Activated gamma-delta T cell treated with Interleukin-2 at 50 U/mL for 16 hours (primary cell): ENCODE measurements around the gene AXIN1.
"Not testable (repeated sequence)": the region's sequence is repeated elsewhere in the genome, so short reads cannot be mapped to it uniquely, and the experiment has no call there.

Experiments
- DNase-seq: peaks from one replicate; pipeline ENCODE4 v3.0.0-alpha.2; 2020

Gene AXIN1

DNA sequence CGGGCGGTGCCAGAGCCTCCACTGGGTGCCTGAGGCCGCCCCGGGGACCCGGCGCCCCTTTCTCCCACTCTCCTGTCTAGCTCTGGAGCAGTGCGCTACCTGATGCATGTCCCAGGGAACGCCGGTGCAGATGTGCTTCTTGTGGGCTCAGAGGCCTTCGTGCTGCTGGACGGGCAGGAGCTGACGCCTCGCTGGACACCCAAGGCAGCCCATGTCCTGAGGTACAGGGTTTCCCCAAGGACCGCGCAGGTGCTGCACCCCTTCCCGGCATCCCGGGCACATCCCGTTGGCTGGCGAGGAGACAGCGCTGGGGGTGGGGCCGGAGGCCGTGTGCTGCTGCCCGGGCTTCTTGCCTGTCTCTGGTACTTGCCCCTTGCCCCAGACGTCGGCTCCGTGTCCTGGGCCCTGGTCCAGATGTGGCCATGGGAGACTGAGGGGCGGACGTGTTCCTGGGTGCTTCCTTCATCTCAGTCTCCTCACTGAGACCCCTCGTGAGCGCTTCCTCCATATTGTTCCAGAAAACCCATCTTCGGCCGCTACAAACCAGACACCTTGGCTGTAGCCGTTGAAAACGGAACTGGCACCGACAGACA lies 89.2 kb downstream of the AXIN1 start:
- no peak for DNase-seq

DNA sequence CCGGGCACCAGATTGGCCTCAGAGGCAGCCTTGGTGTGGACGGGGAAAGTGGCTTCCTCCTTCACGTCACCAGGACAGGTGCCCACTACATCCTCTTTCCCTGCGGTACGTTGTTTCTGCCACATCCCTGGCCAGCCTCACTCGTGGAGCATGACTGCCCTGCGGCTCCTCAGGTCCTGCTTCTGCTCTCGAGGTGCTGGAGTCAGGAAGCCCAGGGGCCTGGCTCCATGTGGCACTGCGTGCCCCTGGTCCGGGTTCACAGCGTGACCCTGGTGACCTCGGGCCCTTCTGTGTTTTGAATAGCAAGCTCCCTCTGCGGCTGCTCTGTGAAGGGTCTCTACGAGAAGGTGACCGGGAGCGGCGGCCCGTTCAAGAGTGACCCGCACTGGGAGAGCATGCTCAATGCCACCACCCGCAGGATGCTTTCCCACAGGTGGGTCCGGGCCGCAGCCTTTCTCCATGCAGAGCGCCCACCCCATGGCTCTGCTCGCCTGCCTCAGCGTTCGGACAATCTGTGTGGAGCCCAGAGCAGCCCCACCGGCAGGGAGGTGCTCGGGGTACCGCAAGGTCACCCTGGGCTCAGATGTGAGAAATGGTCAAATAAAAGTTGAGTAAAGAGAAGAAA lies 90.3 kb downstream of the AXIN1 start:
- no peak for DNase-seq

GRCh38 chr16:261031-261691 lies 91.4 kb downstream of the AXIN1 start:
- no peak for DNase-seq

DNA sequence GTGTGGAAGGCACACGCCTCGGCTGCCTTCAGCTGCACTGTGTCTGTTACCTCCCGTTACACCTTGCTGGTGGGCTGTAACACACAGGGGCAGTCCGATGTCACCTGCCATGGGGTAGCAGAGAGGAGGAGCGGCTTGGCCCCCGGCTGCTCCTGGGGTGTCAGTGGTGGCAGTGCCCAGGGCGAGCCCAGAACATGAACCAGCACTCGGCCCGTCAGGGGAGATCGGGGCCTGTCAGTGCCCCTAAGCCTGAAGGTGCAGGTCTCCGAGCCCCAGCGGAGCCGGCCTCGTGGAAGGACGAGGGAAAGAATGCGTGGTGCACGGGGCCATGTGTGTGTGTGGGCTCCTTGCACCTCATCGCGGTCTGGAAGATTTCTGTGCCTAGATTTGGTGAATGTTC lies 92.2 kb downstream of the AXIN1 start:
- DNase-seq: no peak

DNA sequence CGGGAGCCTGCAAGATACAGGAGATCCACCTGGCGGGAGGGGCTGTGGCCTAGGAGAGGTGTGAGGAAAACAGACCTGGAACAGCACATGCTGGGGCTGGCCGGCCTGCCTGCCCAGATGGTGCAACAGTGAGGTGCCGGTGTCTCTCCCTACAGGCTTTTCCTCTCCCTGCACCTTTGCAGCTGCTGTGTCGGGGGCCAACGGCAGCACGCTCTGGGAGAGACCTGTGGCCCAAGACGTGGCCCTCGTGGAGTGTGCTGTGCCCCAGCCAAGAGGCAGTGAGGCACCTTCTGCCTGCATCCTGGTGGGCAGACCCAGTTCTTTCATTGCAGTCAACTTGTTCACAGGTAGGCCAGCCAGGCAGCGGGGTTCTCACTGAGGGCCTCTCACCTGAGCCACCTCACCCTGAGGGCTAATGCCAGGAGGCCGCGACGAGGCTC lies 92.7 kb downstream of the AXIN1 start:
- DNase-seq: no peak

- no peak for DNase-seq
Observed at GRCh38 chr16:259226-259625, 93.3 kb downstream of the AXIN1 start.

DNA sequence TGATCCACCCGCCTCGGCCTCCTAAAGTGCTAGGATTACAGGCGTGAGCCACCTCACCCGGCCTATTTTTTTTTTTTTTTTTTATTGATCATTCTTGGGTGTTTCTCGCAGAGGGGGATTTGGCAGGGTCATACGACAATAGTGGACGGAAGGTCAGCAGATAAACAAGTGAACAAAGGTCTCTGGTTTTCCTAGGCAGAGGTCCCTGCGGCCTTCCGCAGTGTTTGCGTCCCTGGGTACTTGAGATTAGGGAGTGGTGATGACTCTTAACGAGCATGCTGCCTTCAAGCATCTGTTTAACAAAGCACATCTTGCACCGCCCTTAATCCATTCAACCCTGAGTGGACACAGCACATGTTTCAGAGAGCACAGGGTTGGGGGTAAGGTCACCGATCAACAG lies 94.4 kb downstream of the AXIN1 start:
- DNase-seq: not testable (repeated sequence)

DNA sequence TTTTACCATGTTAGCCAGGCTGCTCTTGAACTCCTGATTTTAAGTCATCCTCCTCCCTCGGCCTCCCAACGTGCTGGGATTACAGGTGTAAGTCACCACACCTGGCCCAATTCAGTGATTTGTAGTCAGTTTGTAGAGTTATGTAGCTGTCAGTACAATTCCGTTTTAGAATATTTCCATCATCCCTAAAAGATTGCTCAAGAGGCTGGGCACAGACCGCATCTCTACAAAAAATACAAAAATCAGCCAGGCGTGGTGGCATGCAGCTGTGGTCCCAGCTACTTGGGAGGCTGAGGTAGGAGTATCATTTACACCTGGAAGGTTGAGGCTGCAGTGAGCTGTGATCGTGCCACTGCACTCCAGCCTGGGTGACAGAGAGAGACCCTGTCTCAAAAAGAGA lies 97.3 kb downstream of the AXIN1 start:
- DNase-seq: no peak

DNA sequence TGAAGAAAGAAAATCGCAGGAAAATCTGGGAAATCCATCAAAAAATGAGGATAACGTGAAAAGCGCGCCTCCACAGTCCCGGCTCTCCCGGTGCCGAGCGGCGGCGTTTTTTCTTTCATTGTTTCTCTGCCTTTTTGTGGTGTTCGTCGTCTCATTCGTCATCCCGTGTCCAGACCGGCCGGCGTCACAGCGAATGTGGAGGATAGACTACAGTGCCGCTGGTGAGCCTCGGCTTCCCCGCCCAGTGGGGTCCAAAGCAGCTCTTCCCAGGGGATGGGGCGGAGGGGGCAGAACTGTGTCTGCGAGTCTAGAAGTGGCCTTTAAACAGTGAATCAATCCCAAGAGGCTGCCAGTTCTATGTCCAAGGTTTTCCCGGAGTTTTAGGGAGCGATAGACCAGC lies 98.1 kb downstream of the AXIN1 start:
- DNase-seq: no peak

- no peak for DNase-seq
Observed at GRCh38 chr16:253833-254232, 98.7 kb downstream of the AXIN1 start.

DNA sequence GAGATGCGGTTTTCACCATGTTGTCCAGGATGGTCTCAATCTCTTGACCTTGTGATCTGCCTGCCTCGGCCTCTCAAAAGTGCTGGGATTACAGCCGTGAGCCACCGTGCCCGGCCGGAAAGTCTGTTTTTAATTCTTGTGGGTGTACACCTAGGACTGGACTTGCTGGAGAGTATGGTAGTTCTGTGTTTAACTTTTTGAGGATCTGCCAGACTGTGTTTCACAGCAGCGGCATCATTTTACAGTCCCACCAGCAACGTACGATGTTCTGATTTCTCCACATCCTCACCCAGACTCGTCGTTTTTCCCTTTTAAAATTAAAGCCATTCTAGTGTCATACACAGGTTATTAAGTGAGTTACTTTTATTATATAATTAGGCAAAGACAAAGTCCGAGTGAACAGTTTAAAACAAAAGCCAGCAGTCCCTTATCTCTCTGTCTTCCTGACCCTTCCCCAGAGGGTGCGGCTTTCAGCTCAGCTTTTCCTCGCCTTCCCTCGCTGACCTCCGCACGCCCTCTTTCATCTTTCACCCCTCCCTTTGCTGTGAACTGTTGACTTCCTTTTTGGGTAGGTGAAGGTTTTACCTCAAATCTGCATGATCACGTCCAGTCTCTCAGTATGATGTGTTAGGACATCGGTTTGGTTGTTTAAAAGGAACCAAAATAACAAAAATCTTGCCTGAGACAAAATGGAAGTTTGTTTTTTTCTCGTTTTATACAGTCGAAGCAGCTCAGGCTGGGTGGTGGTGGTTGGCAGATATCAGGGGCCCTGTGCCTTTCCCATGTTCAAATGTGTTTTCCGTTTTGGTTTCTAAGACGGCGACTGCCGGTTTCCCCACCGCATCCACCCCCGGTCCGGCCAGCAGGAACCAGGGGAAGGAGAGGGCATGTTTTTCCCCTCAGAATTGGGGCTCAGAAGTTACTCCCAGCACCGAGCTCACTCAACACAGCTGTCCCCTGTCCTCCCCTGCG lies 99.9 kb downstream of the AXIN1 start:
- no peak for DNase-seq

- no peak for DNase-seq
Observed at GRCh38 chr16:249431-249830, 103.1 kb downstream of the AXIN1 start.

GRCh38 chr16:247027-247426 lies 105.5 kb downstream of the AXIN1 start:
- DNase-seq: no peak

GRCh38 chr16:245105-245504 lies 107.4 kb downstream of the AXIN1 start:
- no peak for DNase-seq

GRCh38 chr16:243348-243747 lies 109.2 kb downstream of the AXIN1 start:
- no peak for DNase-seq

DNA sequence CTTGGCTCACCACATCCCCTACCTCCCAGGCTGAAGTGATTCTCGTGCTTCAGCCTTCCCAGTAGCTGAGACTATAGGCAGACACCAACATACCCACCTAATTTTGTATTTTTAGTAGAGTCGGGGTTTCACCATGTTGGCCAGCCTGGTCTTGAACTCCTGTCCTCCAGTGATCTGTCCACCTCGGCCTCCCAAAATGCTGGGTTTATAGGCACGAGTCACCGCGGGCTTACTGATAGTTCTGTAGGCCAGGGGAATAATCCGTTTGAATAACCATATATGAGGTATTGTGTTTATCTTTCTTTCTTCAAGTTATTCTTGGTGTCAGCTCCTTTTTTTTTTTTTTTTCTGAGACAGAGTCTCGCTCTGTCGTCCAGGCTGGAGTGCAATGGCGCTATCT lies 110.2 kb downstream of the AXIN1 start:
- no peak for DNase-seq

DNA sequence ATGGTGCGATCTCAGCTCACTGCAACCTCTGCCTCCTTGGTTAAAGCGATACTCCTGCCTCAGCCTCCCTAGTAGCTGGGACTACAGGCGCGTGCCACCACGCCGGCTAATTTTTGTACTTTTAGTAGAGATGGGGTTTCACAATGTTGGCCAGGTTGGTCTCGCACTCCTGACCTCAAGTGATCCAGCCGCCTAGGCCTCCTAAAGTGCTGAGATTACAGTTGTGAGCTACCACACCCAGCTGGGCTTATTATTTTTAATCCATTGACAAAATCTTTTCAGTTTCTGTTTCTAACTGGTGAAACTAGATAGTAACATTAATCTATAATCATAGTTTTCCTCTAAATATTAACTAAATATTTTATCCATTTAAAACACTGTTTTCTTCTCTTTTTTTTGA lies 112.0 kb downstream of the AXIN1 start:
- DNase-seq: no peak

- no peak for DNase-seq
Observed at GRCh38 chr16:239948-240277, 112.6 kb downstream of the AXIN1 start.
